Mesenteric fat pad (tissue), 1 donor: Measurements from ENCODE around the gene CCDC15. TPM values are rescaled to one million over a fixed set of nuclear protein-coding genes. Genes with fewer than 3 reads are reported as not detected.
"Not testable (repeated sequence)": the region's sequence is repeated elsewhere in the genome, so short reads cannot be mapped to it uniquely, and the experiment has no call there.

Source experiments
- DNase-seq: peaks from one replicate; pipeline ENCODE4 v3.0.0-alpha.2; 2020; ENCODE audit warnings: low spot score
- total RNA-seq: library from RNA; stranded (reverse); fragmentation: NEBNext Ultra II Directional; extraction: Animal tissue kit (Norgen Biotek cat#: 25700); gene quantifications from one replicate; pipeline ENCODE4 v1.2.1, GENCODE V29; 2021
- donor health status: DM: yes; HTN: yes; CAD: no.

The CCDC15 gene
- total RNA-seq, 1 donor from 2014 or later, result 0.93 TPM

DNA sequence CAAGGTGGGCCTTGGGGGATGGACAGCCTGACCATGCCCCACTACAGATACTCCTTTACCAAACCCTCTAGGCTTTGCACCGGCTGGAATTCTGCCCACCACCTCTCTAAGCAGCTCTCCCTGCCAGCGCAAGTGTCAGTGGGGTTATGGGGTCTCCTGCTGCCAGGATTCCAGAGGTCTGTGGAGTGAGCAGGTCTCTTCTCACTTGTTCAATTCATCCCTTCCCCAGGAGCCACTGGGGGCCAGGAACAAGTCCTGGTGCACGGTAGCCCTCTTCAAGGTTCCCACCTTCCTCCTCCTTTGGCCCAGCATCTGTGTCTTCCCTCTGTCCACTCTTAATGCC, 30.5 kb downstream of the CCDC15 start:
- DNase-seq, result no peak

DNA sequence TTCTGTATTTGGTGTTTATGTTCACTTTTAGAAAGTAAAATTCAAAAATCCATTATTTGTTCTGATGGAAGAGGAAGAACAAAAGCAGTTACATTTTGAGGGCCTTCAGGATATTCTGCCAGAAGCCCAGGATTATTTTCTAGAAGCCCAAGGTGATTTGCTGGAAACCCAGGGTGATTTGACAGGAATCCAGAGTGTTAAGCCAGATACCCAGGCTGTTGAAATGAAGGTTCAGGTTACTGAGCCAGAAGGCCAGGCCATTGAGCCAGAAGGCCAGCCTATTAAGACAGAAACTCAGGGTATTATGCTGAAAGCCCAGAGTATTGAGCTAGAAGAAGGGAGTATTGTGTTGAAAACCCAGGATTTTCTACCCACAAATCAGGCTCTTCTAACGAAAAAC, 33.1 kb downstream of the CCDC15 start:
- DNase-seq, result no peak

GRCh38 chr11:124988063-124988462, 34.1 kb downstream of the CCDC15 start:
- DNase-seq, result no peak

GRCh38 chr11:125001079-125001778, 47.2 kb downstream of the CCDC15 start:
- DNase-seq, result no peak

GRCh38 chr11:125001849-125002248, 47.8 kb downstream of the CCDC15 start:
- no peak for DNase-seq

DNA sequence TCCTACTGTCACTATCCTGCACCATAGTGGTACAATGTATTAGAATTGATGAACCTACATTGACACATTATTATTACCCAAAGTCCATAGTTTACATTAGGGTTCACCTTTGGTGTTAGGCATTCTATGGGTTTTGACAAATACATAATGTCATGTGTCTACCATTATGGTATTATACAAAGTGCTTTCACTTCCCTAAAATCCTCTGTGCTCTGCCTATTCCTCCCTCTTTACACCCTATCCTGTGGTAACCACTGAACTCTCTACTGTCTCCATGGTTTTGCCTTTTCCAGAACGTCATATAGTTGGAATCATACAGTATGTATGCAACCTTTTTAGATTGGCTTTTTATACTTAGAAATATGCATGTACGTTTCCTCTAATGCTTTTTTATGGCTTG, 51.5 kb downstream of the CCDC15 start:
- DNase-seq, result no peak

DNA sequence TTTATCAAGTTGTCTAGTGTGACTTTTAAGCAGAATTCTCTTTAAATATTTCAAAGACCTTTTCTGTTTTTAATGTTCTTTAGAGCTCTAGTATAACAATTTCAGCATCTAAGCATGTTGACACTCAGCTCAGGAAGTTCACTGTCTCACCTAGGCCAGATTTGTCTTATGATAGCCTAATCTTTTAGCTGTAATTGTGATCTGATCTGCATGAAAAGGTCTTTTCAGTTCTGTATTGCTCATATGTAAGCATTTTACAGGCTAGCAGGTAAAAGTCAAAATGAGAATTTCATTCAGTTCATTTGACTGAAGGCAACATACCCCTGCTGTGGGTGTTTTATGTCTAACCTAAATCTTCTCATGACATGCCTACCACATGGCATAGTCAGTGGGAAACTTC, 62.4 kb downstream of the CCDC15 start:
- no peak for DNase-seq

DNA sequence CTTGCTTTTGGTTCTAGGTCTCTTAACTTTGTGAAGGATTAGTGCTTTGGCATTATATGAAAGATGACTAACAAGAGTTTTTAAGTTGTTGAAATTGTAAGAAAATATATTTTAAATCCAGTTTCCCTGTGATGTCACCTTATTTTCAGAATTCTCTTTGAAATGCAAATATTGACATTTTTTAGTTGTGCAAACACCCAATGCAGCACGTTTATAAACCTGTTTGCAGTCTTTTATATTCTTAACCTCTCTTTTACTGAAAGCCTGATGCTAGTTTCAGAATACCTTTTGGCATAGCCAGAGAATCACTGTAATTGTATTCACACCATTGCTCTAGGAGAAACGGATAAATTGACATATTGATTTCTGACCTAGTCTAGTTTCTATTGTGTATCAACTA, 66.3 kb downstream of the CCDC15 start:
- DNase-seq, result no peak

DNA sequence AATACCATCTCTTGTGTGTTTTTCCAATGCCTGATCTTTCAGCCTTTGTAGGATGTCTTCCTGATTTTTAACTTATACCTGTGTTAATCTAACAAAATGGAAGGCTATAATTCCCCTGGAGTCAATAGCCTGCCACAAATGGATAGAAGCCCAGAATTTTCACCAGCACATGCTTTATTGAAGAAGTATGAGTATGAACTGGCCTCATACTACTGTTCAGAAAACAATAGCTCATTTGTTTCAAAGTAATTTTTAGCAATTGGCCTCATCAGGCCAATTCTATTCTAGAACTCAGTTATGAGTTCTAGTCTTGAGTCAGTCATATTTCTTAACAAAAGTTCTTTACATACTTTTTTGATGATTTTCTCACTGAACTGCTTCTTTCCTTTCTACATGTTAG, 68.5 kb downstream of the CCDC15 start:
- no peak for DNase-seq

DNA sequence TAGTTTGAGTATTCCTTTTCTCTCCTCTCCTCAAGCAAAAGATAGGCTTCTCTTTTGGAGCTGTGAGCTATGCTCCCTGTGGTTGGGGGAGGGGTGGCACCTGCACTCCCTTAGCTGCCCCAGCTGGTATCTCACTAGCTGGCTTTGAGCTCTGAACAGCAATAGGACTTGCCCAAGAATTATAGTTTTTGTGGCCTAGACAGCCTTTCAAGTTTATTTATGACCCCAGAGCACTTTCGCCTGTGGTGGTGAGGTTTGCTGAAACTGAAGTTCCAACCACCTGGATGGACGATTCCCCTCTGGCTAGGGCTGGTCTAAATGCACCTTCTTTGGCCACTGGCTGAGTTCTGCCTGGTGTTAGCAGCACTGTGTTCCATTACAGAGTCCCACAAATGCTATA, 72.0 kb downstream of the CCDC15 start:
- DNase-seq, result no peak

DNA sequence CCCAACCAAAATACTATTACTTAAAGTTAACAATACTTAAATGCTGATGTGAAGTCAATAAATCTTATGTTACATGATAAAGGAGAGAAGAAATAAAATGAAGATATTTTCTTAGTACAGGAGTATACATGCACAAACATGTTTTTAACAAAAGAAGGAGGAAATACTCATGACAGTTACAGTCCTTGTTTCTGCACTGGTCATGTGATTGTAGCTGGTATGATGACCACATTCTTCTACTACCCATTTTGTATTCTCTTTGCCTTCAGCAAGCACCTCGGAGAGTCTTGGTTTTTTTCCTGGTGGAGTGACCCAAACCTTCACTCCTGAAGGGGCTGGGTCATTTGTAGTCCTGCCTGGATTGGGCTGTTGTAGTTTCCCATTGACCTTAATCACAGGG, 75.4 kb downstream of the CCDC15 start:
- not testable (repeated sequence) for DNase-seq

GRCh38 chr11:125036933-125037332, 82.9 kb downstream of the CCDC15 start:
- no peak for DNase-seq

- no peak for DNase-seq
Measured at GRCh38 chr11:125049164-125049792, 95.3 kb downstream of the CCDC15 start.

DNA sequence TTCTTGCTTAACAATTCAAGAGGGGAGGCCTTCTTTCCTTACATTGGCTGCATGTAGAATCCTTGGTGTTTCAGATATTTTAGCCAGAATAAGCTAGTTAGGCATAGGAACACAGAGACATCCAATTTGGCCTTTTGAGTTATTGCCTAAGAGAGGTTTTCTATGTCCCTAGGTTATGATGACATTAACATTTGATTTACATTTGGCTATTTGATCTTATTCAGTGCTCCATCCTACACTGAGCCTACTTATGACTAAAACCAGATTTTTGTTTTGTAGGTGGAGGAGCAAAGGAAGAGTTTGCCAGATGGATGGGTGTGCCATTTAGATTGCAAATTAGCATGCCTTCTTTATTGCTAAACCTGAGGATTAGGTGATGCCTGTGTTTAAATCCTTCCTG, 98.0 kb downstream of the CCDC15 start:
- DNase-seq, result no peak

DNA sequence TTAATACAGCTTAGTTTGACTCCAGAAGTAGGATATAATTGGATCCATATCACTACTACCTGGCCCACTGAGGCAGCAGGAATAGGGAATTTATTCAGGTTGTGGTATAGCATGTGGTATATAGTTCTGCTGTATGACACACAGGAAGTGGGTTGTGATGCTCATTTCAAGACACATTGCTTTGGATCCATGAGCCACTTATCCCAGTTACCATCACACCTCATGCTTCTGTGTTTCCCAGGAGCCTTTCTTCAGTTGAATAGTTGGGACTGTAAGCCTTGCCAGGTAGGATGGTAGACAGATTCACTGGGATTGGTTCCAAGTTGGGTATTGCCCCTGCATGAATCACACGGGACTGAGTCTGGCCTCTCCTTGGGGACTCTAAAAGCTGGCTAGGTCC, 99.2 kb downstream of the CCDC15 start:
- no peak for DNase-seq

GRCh38 chr11:125055107-125055715, 101.2 kb downstream of the CCDC15 start:
- no peak for DNase-seq

- DNase-seq, result not testable (repeated sequence)
Measured at GRCh38 chr11:125056111-125056510, 102.1 kb downstream of the CCDC15 start.

GRCh38 chr11:125056931-125057692, 103.1 kb downstream of the CCDC15 start:
- DNase-seq, result no peak

DNA sequence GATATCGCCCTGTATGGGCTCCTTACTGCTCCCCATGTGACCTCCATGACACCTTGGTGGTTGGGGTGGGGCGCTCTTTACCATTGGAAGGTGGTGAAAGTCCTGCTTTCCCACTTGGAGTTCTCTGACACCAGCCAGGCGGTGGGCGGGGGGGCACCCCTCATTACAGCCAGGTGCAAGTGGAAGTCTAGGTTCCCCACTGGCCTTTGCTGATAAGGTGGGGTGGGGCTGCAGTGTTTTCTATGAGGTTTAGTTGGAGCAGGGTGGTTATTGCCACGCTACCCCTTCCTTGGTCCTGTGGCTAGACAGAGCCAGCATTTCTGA, 103.7 kb downstream of the CCDC15 start:
- peak; percentile 82 for DNase-seq

- DNase-seq, result no peak
Measured at GRCh38 chr11:125061281-125061680, 107.3 kb downstream of the CCDC15 start.

DNA sequence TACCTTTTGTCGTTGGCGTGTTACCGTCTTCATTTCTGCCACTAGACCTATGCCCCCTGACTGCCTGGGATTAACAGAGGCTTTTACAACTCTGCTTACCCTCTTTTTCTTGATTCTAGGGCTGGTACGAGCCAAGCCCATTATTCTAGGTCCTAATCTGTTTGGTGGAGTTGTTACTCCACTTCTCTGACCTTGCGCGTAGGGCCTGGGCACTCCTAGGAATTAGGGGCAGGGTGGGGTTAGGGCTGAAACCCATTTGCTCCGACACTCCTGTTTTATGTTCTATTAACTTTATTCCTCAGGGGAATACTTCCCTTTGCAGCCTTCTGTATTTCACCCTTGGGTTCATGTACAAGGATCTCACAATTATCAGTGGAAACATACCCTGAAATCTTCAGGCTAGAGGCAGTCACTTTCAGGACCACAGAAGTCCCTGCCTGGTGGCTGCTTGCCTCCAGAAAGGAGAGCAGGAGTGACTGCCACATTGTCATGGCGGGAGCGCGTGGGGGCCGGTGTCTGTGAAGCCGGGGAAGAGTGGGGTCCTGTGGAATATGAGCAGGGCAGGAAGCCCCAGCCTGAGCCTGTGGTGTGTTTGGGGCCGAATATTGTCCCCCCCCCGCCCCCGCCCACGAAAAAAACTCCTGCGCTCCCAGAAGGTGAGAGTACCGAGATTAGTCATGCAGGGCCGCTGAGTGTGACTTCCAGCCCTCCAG, 108.4 kb downstream of the CCDC15 start:
- no peak for DNase-seq
